NCI-H2081 treated with DMSO at 0.1 percent for 48 hours (cell line): ENCODE measurements around the gene KLRD1.
A peak's percentile ranks its signal among the peaks of the same experiment; 100 is the strongest.
"Not testable (repeated sequence)": the region's sequence is repeated elsewhere in the genome, so short reads cannot be mapped to it uniquely, and the experiment has no call there.

Source experiments
- DNase-seq: peaks from one replicate; lab custom pipeline; 2025; lab: John Stamatoyannopoulos, UW

Gene KLRD1, protein sequence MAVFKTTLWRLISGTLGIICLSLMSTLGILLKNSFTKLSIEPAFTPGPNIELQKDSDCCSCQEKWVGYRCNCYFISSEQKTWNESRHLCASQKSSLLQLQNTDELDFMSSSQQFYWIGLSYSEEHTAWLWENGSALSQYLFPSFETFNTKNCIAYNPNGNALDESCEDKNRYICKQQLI

DNA sequence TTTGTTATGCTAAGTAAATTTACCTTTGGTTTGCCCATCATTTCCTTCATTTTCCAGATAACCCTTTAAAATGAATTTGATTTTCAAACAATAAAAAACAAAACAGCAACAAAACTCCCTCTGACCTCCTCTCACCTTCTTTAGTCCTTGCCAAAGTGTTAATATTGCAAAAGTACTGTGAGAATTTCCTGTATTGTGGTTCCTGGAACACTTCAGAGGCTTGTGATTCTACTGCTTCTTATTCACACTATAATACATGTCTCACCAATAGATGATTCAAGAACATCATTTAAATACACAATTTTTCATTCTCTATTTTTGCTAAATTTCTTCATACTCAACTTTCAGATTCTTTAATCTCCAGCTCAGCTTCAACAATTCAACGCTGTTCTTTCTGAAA, at the start of gene KLRD1:
TSS of gene KLRD1 (plus strand) at position 241 of the 400 bp plus-strand sequence. CDS start 208 bp downstream, outside the sequence.
- no peak for DNase-seq

GRCh38 chr12:10260927-10261326, 46.7 kb upstream of the KLRD1 start:
- DNase-seq: no peak

GRCh38 chr12:10268037-10268436, 39.6 kb upstream of the KLRD1 start:
- no peak for DNase-seq

DNA sequence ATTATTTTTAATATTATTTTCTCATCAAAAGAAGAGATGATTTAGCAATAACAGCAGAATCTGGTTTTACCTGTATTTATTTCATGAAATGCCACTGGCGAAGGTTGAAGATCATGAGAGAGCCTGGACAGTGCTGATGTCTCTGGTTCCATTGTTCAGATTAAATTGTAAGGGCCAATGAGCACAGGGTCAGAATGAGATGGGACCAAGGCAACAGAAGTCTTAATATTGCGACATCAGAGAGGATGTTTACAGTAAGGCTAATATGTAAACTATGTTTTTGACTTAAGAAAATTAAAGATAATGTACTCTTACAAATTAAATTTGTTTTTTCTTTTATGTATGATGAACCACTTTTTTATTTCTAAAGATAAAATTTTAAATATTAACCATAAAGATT, 35.2 kb upstream of the KLRD1 start:
- no peak for DNase-seq

GRCh38 chr12:10276774-10277173, 30.9 kb upstream of the KLRD1 start:
- DNase-seq: no peak

- DNase-seq: no peak
Measured at GRCh38 chr12:10278104-10278503, 29.6 kb upstream of the KLRD1 start.

GRCh38 chr12:10279937-10280336, 27.7 kb upstream of the KLRD1 start:
- no peak for DNase-seq

GRCh38 chr12:10283027-10283426, 24.6 kb upstream of the KLRD1 start:
- DNase-seq: no peak

- DNase-seq: no peak
Measured at GRCh38 chr12:10285919-10286318, 21.8 kb upstream of the KLRD1 start.

DNA sequence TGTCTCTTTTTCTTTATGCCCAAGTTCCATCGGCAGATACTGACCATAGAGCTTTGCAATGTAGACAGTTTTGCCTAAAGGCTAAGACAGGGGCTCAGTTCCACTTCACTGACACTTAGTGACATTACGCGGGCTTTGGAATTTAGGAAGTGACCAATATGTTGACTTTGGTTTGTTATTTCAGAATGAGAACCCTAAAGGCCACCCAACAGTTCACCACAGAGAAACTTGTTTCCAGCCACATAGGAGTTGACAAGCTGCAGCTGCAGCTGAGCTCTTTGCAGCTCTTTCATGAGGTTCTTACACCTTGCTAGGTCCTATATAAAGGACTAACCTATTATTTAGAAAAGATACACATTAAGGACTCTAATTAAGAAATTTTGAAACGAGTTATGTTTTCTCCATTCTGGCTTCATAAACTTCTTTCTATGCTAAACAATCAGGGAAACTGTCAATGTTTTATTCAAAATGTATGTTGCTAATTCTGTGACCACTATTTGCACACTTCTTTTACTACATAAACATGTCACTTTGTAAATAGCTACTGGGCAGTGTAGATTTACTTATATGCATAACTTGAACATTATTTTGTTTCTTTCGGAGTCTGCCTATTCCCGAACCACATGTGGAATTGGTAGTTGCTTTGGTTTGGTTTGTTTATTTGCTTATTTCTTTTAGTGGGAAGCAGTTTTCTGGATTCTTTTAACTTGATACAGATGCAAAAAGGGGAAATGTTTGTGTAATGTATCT, 18.5 kb upstream of the KLRD1 start:
- no peak for DNase-seq

DNA sequence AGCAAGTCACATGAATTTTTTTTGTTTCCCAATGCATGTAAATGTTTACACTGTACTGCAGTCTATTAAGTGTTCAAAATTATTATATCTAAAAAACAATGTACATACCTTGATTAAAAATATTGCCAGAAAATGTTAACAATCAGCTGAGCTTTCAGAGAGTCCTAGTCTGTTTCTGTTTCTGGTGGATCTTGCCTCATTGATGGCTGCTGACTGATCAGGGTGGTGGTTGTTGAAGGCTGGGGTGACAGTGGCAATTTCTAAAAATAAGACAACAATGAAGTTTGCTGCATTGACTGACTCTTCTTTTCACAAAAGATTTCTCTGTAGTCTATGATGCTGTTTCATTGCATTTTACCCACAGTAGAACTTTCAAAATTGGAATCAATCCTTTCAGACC, 16.6 kb upstream of the KLRD1 start:
- no peak for DNase-seq

DNA sequence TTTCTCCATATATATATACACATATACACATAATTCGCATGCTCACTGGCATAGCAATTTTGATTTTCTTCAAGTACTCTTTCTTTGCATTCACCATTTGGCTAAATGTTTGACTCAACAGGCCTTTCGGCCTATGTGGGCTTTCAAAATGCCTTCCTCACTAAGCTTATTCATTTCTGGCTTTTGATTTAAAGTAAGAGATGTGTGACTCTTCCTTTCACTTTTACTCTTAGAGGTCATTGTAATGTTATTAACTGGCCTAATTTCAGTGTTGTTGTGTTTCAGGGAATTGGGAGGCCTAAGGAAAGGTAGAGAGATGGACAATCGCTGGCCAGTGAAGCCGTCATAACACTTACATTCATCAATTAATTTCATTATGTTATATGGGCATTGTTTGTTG, 14.5 kb upstream of the KLRD1 start:
- no peak for DNase-seq

DNA sequence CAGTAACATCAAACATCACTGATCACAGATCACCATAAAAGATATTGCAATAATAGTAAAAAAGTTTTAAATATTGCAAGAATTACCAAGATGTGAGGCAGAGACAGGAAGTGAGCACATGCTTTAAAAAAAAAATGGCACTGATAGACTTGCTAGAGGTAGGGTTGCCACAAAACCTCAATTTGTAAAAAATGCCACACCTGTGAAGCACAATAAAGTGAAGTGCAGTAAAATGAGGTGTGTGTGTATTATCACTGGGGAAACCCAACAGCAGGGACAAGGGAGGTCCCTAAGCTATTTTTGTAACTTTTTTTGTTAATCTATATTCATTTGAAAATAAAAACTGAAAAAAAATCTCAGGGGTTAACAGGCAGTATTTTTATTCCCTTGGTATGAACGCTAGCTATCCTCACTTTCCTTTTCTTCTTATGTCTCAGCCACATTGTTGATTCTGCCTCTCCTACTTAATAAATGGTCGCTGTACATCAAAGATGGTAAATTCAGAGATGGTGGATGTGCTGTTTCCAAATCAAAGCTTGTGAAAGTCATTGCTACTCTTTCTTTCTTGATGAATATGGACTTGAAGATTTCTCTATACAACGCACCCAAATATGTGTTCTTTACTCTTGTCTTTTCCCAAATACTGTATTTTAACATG, 14.0 kb upstream of the KLRD1 start:
- DNase-seq: no peak

GRCh38 chr12:10301103-10301502, 6.6 kb upstream of the KLRD1 start:
- no peak for DNase-seq

DNA sequence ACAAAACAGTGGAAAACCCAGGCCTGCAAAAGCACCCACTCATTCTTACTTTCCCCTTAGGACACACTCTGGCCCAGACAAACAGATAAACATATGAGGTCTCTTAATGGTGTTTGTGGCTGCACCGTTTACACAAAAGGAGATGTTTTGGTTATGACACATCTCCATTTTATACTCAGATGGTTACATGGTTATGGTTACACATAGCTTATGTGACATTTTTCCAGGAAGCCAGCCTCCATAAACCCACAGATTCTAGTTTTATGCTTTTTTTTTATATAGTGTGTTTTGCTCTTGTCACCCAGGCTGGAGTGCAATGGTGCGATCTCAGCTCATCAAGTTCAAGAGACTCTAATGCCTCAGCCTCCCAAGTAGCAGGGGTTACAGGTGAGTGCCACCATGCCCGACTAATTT, 3.5 kb upstream of the KLRD1 start:
- DNase-seq: no peak

GRCh38 chr12:10305411-10305810, 2.3 kb upstream of the KLRD1 start:
- DNase-seq: no peak

DNA sequence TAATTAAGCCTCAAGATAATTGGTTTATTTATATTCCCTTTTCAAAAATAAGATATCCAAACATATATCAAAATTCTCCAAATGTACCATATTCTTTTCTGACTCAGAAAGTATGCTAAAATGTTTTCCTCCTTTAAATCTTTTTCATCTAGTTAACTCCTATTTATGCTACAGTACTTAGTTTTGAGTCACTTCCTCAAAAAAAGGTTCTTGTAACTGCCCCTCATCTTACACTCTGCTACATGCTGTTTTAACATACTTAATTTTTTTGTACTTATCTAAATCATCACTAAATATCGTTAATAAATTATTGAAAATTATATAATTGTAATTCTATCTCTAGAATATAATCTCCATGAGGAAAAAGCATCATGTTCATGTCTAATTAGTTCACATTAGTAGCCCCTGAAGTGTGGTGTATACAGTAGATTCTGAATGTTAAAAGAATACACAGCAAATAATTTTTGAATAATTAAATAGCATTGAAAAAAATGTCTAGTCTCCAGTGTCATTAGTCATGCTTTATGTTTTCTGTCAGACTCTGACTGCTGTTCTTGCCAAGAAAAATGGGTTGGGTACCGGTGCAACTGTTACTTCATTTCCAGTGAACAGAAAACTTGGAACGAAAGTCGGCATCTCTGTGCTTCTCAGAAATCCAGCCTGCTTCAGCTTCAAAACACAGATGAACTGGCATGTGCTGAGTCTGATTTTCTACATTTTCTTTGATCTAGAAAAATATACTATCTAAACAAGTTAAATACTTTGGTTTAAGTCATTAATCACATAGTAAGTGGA, 3.5 kb downstream of the KLRD1 start:
- DNase-seq: no peak

- DNase-seq: no peak
Measured at GRCh38 chr12:10319388-10319787, 11.7 kb downstream of the KLRD1 start.

DNA sequence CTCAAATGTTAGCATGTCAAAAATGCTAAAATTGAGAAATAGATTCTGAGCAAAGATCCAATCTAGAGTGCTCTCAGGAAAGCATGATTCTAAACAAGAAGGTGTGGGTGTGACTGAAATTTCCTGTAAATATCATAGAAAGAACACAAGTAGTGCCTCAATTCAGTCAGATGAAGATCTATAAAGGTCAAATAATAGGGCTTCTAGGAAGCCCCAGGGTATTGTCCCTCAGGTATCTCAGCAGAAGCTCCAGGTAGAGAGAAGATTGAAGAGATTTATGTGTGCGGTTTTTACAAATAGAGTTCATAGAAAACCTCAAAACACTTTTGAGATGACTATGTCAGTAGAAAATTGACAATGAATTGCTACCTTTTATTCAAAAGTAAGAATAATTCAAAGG, 13.0 kb downstream of the KLRD1 start:
- DNase-seq: no peak

DNA sequence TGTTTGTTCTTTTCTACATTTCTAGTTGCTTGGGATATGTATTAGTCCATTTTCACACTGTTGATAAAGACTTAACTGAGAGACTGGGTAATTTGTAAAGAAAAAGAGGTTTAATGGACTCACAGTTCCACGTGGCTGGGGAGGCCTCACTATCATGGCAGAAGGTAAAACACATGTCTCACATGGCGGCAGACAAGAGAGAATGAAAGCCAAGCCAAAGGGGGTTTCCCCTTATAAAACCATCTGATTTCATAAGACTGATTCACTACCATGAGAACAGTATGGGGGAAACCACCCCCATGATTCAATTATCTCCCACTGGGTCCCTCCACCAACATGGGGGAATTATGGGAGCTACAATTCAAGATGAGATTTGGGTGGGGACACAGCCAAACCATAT, 21.0 kb downstream of the KLRD1 start:
- DNase-seq: not testable (repeated sequence)

DNA sequence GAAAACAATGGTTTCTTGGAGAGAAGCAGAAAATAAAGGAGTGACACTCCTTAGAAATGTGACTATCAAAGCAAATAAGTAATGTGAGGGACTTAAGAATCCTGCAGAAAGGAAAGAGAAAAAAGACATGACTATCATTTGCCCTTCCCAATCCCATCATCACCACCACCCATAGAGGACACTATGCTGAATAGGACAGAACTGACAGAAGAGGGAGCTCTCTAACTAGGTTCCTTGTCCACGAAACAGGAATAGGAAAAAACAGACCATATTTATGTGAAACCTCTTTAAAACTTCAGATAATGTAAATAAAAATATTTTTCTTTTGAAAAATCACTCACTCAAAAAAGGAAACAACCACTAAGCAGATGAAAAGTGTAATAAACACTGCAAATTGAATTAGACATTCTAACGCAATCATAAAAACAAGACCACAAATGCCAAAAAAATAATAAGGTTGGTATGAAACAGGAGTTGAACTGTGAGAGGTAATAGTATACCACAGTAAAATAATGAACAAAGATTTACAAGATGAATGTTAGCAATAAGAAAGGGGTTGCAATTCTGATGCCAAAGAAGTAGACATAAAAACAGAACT, 24.1 kb downstream of the KLRD1 start:
- DNase-seq: peak; percentile 43

- not testable (repeated sequence) for DNase-seq
Measured at GRCh38 chr12:10336196-10336595, 28.5 kb downstream of the KLRD1 start.
